Measurements from ENCODE around the gene RTN1.
"Not testable (repeated sequence)": the region's sequence is repeated elsewhere in the genome, so short reads cannot be mapped to it uniquely, and the experiment has no call there.

Gene RTN1

GRCh38 chr14:59688224-59689170, 182.1 kb downstream of the RTN1 start:
- no peak for TF ChIP-seq POLR2A (IDR thresholded peaks at IDR 0.05; ENCODE audit: low read length)
- no peak for TF ChIP-seq GATA1 (IDR thresholded peaks at IDR 0.05; ENCODE audit: low read depth, low read length)
- DNase-seq = peak; percentile 17 to 51

- no peak for DNase-seq
- TF ChIP-seq POLR2A (IDR thresholded peaks at IDR 0.05; ENCODE audit: low read length) = no peak
- TF ChIP-seq GATA1 (IDR thresholded peaks at IDR 0.05; ENCODE audit: low read depth, low read length) = no peak
Observed at GRCh38 chr14:59687663-59688062, 182.9 kb downstream of the RTN1 start.

- no peak for TF ChIP-seq GATA1 (IDR thresholded peaks at IDR 0.05; ENCODE audit: low read depth, low read length)
- TF ChIP-seq POLR2A (IDR thresholded peaks at IDR 0.05; ENCODE audit: low read length) = no peak
- no peak for DNase-seq
Observed at GRCh38 chr14:59679872-59680271, 190.7 kb downstream of the RTN1 start.

GRCh38 chr14:59678352-59678751, 192.2 kb downstream of the RTN1 start:
- TF ChIP-seq POLR2A (IDR thresholded peaks at IDR 0.05; ENCODE audit: low read length) (no peak), GATA1 (IDR thresholded peaks at IDR 0.05; ENCODE audit: low read depth, low read length) (no peak)
- no peak for DNase-seq

- no peak for DNase-seq
- TF ChIP-seq GATA1 (IDR thresholded peaks at IDR 0.05; ENCODE audit: low read depth, low read length) (no peak), POLR2A (IDR thresholded peaks at IDR 0.05; ENCODE audit: low read length) (no peak)
Observed at GRCh38 chr14:59677771-59678231, 192.8 kb downstream of the RTN1 start.

GRCh38 chr14:59675394-59675793, 195.2 kb downstream of the RTN1 start:
- TF ChIP-seq POLR2A (IDR thresholded peaks at IDR 0.05; ENCODE audit: low read length) (no peak), GATA1 (IDR thresholded peaks at IDR 0.05; ENCODE audit: low read depth, low read length) (no peak)
- DNase-seq = no peak

- no peak for DNase-seq
- TF ChIP-seq POLR2A (IDR thresholded peaks at IDR 0.05; ENCODE audit: low read length) (no peak), GATA1 (IDR thresholded peaks at IDR 0.05; ENCODE audit: low read depth, low read length) (no peak)
Observed at GRCh38 chr14:59664741-59665140, 205.8 kb downstream of the RTN1 start.

GRCh38 chr14:59657769-59658168, 212.8 kb downstream of the RTN1 start:
- TF ChIP-seq POLR2A (IDR thresholded peaks at IDR 0.05; ENCODE audit: low read length) (no peak), GATA1 (IDR thresholded peaks at IDR 0.05; ENCODE audit: low read depth, low read length) (no peak)
- DNase-seq = no peak

GRCh38 chr14:59656473-59656872, 214.1 kb downstream of the RTN1 start:
- DNase-seq = no peak
- TF ChIP-seq POLR2A (IDR thresholded peaks at IDR 0.05; ENCODE audit: low read length) (no peak), GATA1 (IDR thresholded peaks at IDR 0.05; ENCODE audit: low read depth, low read length) (no peak)

- not testable (repeated sequence) for DNase-seq
Observed at GRCh38 chr14:59654131-59654530, 216.4 kb downstream of the RTN1 start.

- not testable (repeated sequence) for DNase-seq
Observed at GRCh38 chr14:59646832-59647231, 223.7 kb downstream of the RTN1 start.

- TF ChIP-seq GATA1 (IDR thresholded peaks at IDR 0.05; ENCODE audit: low read depth, low read length) = no peak
- TF ChIP-seq POLR2A (IDR thresholded peaks at IDR 0.05; ENCODE audit: low read length) = no peak
- no peak for DNase-seq
Observed at GRCh38 chr14:59638885-59639284, 231.7 kb downstream of the RTN1 start.

GRCh38 chr14:59634617-59635016, 236.0 kb downstream of the RTN1 start:
- no peak for TF ChIP-seq POLR2A (IDR thresholded peaks at IDR 0.05; ENCODE audit: low read length)
- TF ChIP-seq GATA1 (IDR thresholded peaks at IDR 0.05; ENCODE audit: low read depth, low read length) = no peak
- no peak for DNase-seq

GRCh38 chr14:59633486-59633885, 237.1 kb downstream of the RTN1 start:
- TF ChIP-seq GATA1 (IDR thresholded peaks at IDR 0.05; ENCODE audit: low read depth, low read length) (no peak), POLR2A (IDR thresholded peaks at IDR 0.05; ENCODE audit: low read length) (no peak)
- DNase-seq = no peak

GRCh38 chr14:59632381-59632780, 238.2 kb downstream of the RTN1 start:
- TF ChIP-seq GATA1 (IDR thresholded peaks at IDR 0.05; ENCODE audit: low read depth, low read length) (no peak), POLR2A (IDR thresholded peaks at IDR 0.05; ENCODE audit: low read length) (no peak)
- DNase-seq = peak; percentile 11 to 44

Data from erythroblast (primary cell).